ENCODE results near the gene TENM4.

Gene TENM4

DNA sequence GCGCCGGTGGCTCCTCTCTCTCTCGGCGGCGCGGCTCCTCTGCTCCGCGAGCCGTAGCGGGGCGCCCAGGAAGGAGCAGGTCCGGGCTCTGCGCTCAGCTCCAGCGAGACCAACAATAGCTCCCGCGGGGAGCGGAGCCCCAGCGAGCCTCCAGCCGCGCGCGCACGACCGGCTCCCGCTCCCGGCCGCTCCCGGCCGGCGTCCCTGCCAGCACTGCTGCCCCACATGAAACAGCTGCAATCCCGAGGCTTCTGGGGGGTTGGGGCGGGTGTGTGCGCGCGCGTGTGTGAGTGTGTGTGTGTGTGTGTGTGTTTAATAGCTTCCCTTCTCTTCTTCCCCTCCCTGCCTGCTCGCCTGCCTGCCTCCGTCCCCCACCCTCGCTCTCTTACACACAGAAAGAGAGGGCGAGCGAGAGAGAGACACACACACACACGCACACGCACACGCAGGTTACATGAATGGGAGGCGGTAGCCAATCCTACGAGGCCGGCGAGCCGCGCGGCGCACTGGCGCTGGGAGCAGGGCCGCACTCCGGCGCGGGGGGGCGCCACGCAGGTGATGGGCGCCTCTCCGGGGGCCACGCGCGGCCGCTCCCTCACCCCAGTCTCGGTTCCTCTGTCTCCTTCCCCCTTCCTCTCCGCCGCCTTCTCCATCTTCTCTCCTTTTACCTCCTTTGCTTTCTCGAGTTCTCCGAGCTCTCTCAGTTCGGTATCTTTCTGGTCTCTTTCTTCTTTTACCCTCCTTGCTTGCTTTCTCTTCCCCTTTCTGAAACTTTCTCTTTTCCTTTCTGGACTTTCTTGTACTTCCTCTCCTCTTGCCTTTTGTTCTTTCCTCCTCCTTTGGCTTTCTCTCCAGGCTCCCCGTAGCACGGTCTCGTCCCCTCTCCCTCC, at the start of gene TENM4:
TENM4 (minus strand) TSS at position 460 of the 890 bp plus-strand sequence. CDS start 371,086 bp downstream, outside the sequence.
- Mint-ChIP-seq H3K4me3 (peak within 1 kb of the TSS; percentile 95), H3K4me1 (peaks cover 37% of the 10 kb centered on the region), H3K27me3 (ENCODE audit: low read depth, poor library complexity) (peaks cover 16% of the 10 kb centered on the region), H3K9me3 (no peaks in the 10 kb centered on the region), H3K27ac (peak within 1 kb of the TSS; percentile 96), H3K36me3 (ENCODE audit: low read depth) (no peaks in the 10 kb centered on the region)
- peak; percentile 38 for TF ChIP-seq CTCF (IDR thresholded peaks at IDR 0.05)
- peak; percentile 78 for DNase-seq

GRCh38 chr11:79488286-79488685, 47.5 kb upstream of the TENM4 start:
- H3K9me3 Mint-ChIP-seq, result no peaks in the 10 kb centered on the region
- peaks cover 8% of the 10 kb centered on the region for H3K27me3 Mint-ChIP-seq (ENCODE audit: low read depth, poor library complexity)
- no peak overlapping the region for H3K4me3 Mint-ChIP-seq
- no peak for DNase-seq
- TF ChIP-seq CTCF (IDR thresholded peaks at IDR 0.05), result no peak
- no peak overlapping the region for H3K27ac Mint-ChIP-seq
- no peaks in the 10 kb centered on the region for H3K36me3 Mint-ChIP-seq (ENCODE audit: low read depth)
- peaks cover 11% of the 10 kb centered on the region for H3K4me1 Mint-ChIP-seq

DNA sequence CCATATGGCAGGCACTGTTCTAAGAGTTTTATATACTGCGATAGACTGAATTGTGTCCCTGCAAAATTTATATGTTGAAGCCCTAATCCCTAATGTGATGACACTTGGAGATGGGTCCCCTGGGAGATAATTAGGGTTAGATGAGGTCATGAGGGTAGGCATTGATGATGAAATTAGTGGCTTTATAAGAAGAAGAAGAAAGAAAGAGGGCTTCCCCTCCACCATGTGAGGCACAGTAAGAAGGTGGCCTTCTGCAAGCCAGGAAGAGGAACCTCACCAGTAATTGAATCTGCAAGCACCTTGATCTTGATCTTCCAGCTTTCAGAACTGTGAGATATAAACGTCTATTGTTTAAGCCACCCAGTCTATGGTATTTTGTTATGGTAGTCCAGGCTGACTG, 46.6 kb upstream of the TENM4 start:
- Mint-ChIP-seq H3K4me3 (no peak overlapping the region), H3K4me1 (peaks cover 9% of the 10 kb centered on the region), H3K27me3 (ENCODE audit: low read depth, poor library complexity) (peaks cover 8% of the 10 kb centered on the region), H3K9me3 (no peaks in the 10 kb centered on the region), H3K36me3 (ENCODE audit: low read depth) (no peaks in the 10 kb centered on the region), H3K27ac (no peak overlapping the region)
- no peak for DNase-seq
- no peak for TF ChIP-seq CTCF (IDR thresholded peaks at IDR 0.05)

GRCh38 chr11:79486242-79486984, 45.6 kb upstream of the TENM4 start:
- DNase-seq, result no peak
- no peaks in the 10 kb centered on the region for H3K36me3 Mint-ChIP-seq (ENCODE audit: low read depth)
- H3K27ac Mint-ChIP-seq, result no peak overlapping the region
- H3K27me3 Mint-ChIP-seq (ENCODE audit: low read depth, poor library complexity), result peaks cover 8% of the 10 kb centered on the region
- H3K9me3 Mint-ChIP-seq, result no peaks in the 10 kb centered on the region
- no peak overlapping the region for H3K4me3 Mint-ChIP-seq
- H3K4me1 Mint-ChIP-seq, result peaks cover 14% of the 10 kb centered on the region
- no peak for TF ChIP-seq CTCF (IDR thresholded peaks at IDR 0.05)

- peak; percentile 10 for DNase-seq
- no peak for TF ChIP-seq CTCF (IDR thresholded peaks at IDR 0.05)
- Mint-ChIP-seq H3K4me1 (peaks cover 17% of the 10 kb centered on the region), H3K27ac (no peak overlapping the region), H3K9me3 (no peaks in the 10 kb centered on the region), H3K4me3 (no peak overlapping the region), H3K36me3 (ENCODE audit: low read depth) (no peaks in the 10 kb centered on the region), H3K27me3 (ENCODE audit: low read depth, poor library complexity) (peaks cover 8% of the 10 kb centered on the region)
Observed at GRCh38 chr11:79485694-79486093, 44.9 kb upstream of the TENM4 start.

Data from nephron progenitor cell (in vitro differentiated cells).